Endothelial cell of umbilical vein (primary cell): ENCODE data around the gene SPINDOC. TPM values are rescaled to one million over a fixed set of nuclear protein-coding genes. Genes with fewer than 3 reads are reported as not detected.

Source experiments
- BruUV-seq: library from RNA; stranded (reverse); fragments of 400-500 nt; replicated peaks from 2 replicates; lab custom pipeline; 2021; lab: Mats Ljungman, UMichigan
- CTCF ChIA-PET: fragments of 300-600, 350-600 bp; sonication (Branson Sonifier 250); formaldehyde crosslinking; loops from one replicate; lab custom pipeline; 2021; ENCODE audit warnings: antibody characterized with exemption, inconsistent platforms; lab: Charles Lee
- POLR2A ChIA-PET: fragments of 300-600, 350-600 bp; sonication (Branson Sonifier 250); formaldehyde crosslinking; loops from one replicate; lab custom pipeline; 2021; ENCODE audit warnings: antibody characterized with exemption, inconsistent platforms; lab: Charles Lee
- DNase-seq: peaks from one replicate; pipeline ENCODE4 v3.0.0-alpha.2; 2011; ENCODE audit warnings: low read depth, low spot score
- FAIRE-seq: peaks from 2 replicates; lab custom pipeline; 2011; peaks lifted over from hg19 to GRCh38; lab: Jason Lieb, UNC
- H2AFZ ChIP-seq: 2 replicates; pipeline ENCODE4 v1.6.0; 2012; ENCODE audit warnings: low read depth, low read length, control low read depth, inconsistent platforms
- H3K27ac ChIP-seq: 2 replicates; pipeline ENCODE4 v1.5.1; 2011; ENCODE audit warnings: low read depth, mild to moderate bottlenecking, control low read depth, low read length, moderate library complexity; ENCODE audit not compliant: insufficient read depth
- H3K27me3 ChIP-seq, 2 experiments: 2 replicates each; pipeline versions ENCODE4 v1.6.0 to v1.6.1; 2011; ENCODE audit warnings: low read length in 2 of 2, mixed read lengths in 1 of 2; ENCODE audit not compliant: control insufficient read depth in 2 of 2, insufficient read depth in 2 of 2
- H3K36me3 ChIP-seq, 2 experiments: 2 replicates in 1 of 2; 3 replicates in 1 of 2; pipeline ENCODE4 v1.5.1; 2011; ENCODE audit warnings: low read length in 2 of 2, mild to moderate bottlenecking in 1 of 2, moderate library complexity in 1 of 2; ENCODE audit not compliant: control insufficient read depth in 2 of 2, insufficient read depth in 2 of 2; ENCODE audit errors: extremely low read depth in 1 of 2
- H3K4me1 ChIP-seq: 3 replicates; pipeline ENCODE4 v1.5.1; 2011; ENCODE audit warnings: mild to moderate bottlenecking, low read length; ENCODE audit not compliant: control insufficient read depth, insufficient read depth; ENCODE audit errors: extremely low read depth
- H3K4me2 ChIP-seq: 2 replicates; pipeline ENCODE4 v1.6.1; 2011; ENCODE audit warnings: low read length, control low read depth, mixed read lengths; ENCODE audit not compliant: insufficient read depth
- H3K4me3 ChIP-seq, 3 experiments: fragments of 200-600 bp in 1 of 3; sonication (generic), shearing (Covaris generic) in 1 of 3; replicated peaks in 1 of 3; 2 replicates each; pipeline ENCODE4 v1.5.1; 2011 to 2016; ENCODE audit warnings: control low read depth in 3 of 3, low read length in 3 of 3, mild to moderate bottlenecking in 2 of 3, inconsistent platforms in 1 of 3, low read depth in 1 of 3, moderate library complexity in 1 of 3; ENCODE audit not compliant: insufficient read depth in 1 of 3
- H3K79me2 ChIP-seq: 2 replicates; pipeline ENCODE4 v1.6.0; 2012; ENCODE audit warnings: low read length, inconsistent platforms; ENCODE audit not compliant: control insufficient read depth, insufficient read depth
- H3K9ac ChIP-seq: replicated peaks from 2 replicates; pipeline ENCODE3; 2011; ENCODE audit warnings: low read length, control low read depth; ENCODE audit not compliant: insufficient read depth; ENCODE audit errors: extremely low read depth
- H3K9me1 ChIP-seq: replicated peaks from 3 replicates; pipeline ENCODE4 v1.6.0; 2011; ENCODE audit warnings: mild to moderate bottlenecking, low read length; ENCODE audit not compliant: control insufficient read depth, insufficient read depth; ENCODE audit errors: extremely low read depth
- H3K9me3 ChIP-seq: replicated peaks from 2 replicates; pipeline ENCODE4 v1.5.1; 2012; ENCODE audit warnings: low read length, inconsistent platforms; ENCODE audit not compliant: control insufficient read depth, insufficient read depth
- H4K20me1 ChIP-seq: replicated peaks from 2 replicates; pipeline ENCODE3; 2011; ENCODE audit warnings: mild to moderate bottlenecking, low read length; ENCODE audit not compliant: control insufficient read depth, insufficient read depth; ENCODE audit errors: extremely low read depth
- CTCF ChIP-seq, 2 donors: IDR thresholded peaks; 1 replicate in 1 of 2; 2 replicates in 1 of 2; pipeline ENCODE4 v1.5.1; 2011; ENCODE audit warnings: low read length in 2 of 2, mild to moderate bottlenecking in 2 of 2, moderate library complexity in 2 of 2, control low read depth in 1 of 2, inconsistent platforms in 1 of 2, low read depth in 1 of 2; ENCODE audit not compliant: insufficient read depth in 1 of 2; ENCODE audit errors: extremely low read depth in 1 of 2
- EZH2 ChIP-seq: IDR thresholded peaks from 2 replicates; pipeline ENCODE4 v1.6.1; 2012; ENCODE audit warnings: borderline replicate concordance, low read depth, mild to moderate bottlenecking, moderate library complexity, low read length, inconsistent platforms; ENCODE audit not compliant: severe bottlenecking
- FOS ChIP-seq: IDR thresholded peaks from 2 replicates; pipeline ENCODE4 v1.6.1; 2011; ENCODE audit warnings: mild to moderate bottlenecking, low read length, moderate library complexity, borderline replicate concordance; ENCODE audit not compliant: insufficient read depth
- GATA2 ChIP-seq: IDR thresholded peaks from 2 replicates; pipeline ENCODE4 v1.7.0; 2011; ENCODE audit warnings: low read depth, mild to moderate bottlenecking, moderate library complexity, mixed read lengths, low read length; ENCODE audit not compliant: insufficient read length, insufficient read depth
- JUN ChIP-seq: IDR thresholded peaks from 2 replicates; pipeline ENCODE4 v1.6.1; 2011; ENCODE audit warnings: borderline replicate concordance, low read depth; ENCODE audit not compliant: insufficient read length, insufficient read depth
- MAX ChIP-seq: IDR thresholded peaks from 2 replicates; pipeline ENCODE4 v1.6.1; 2011; ENCODE audit not compliant: insufficient read depth, insufficient read length
- MYC ChIP-seq: IDR thresholded peaks from one replicate; pipeline ENCODE4 v1.6.1; 2011; ENCODE audit warnings: mild to moderate bottlenecking, low read depth, low read length
- POLR2A ChIP-seq: IDR thresholded peaks from 2 replicates; pipeline ENCODE4 v1.6.1; 2012; ENCODE audit warnings: low read depth, mild to moderate bottlenecking, control low read depth, low read length
- POLR2AphosphoS5 ChIP-seq: IDR thresholded peaks from 2 replicates; pipeline ENCODE4 v1.6.1; 2012; ENCODE audit warnings: low read depth, mild to moderate bottlenecking, control low read depth, low read length, moderate library complexity; ENCODE audit not compliant: insufficient read depth
- dilution Hi-C: fragments of 300-500 bp; cut with MboI; formaldehyde crosslinking; loops from one replicate; pipeline ENCODE4 v1.15.0; 2019; ENCODE audit warnings: low sequenced_read_pairs; ENCODE audit not compliant: extremely low pct_ligation_motif_present
- intact Hi-C: fragments of 100-400 bp; cut with micrococcal nuclease; formaldehyde crosslinking; loops from one replicate; pipeline ENCODE4 v1.10.0; 2022
- polyA plus RNA-seq, 4 experiments: library from polyadenylated mRNA; depleted of rRNA in 3 of 4; stranded (reverse) in 3 of 4; unstranded in 1 of 4; fragments of >200 nt; gene quantifications; 2 replicates each; pipeline versions ENCODE4 v1.2.1 to v1.2.3, GENCODE V29; 2011 to 2012; ENCODE audit warnings: missing spikeins in 1 of 4
- total RNA-seq: library from RNA; stranded (reverse); gene quantifications from 2 replicates; pipeline ENCODE4 v1.2.3, GENCODE V29; 2021

SPINDOC gene
- total and polyA plus RNA-seq, 2 donors (not counting 3 experiments of a cell fraction or from before 2014, with no cell fraction given) = 29.4 to 54.5 TPM

- CTCF ChIA-PET = interaction anchor here (0.9 to 1.6 kb wide), 5 partner anchors 11 to 873 kb away, joined by 3 to 7 read pairs (median 3); partner anchors contain the start of gene ZFTA
- FAIRE-seq = peak; percentile 43
Observed at GRCh38 chr11:63779039-63779438, 34.2 kb upstream of the SPINDOC start.

More at GRCh38 chr11:63779039-63779438, 34.2 kb upstream of the SPINDOC start:
- Histone ChIP-seq H2AFZ (no peak overlapping the region), H3K79me2 (no peaks in the 10 kb centered on the region), H3K36me3 (no peaks in the 10 kb centered on the region), H3K9me3 (no peaks in the 10 kb centered on the region), H3K4me2 (no peak overlapping the region), H3K4me3 (no peak overlapping the region), H3K4me1 (peaks cover 8% of the 10 kb centered on the region), H3K27me3 (peaks cover 0 to 2% of the 10 kb centered on the region in 2 experiments), H3K9me1 (no peaks in the 10 kb centered on the region), H4K20me1 (no peaks in the 10 kb centered on the region), H3K27ac (no peak overlapping the region), H3K9ac (no peak overlapping the region)
- POLR2A ChIA-PET = interaction anchor here (1.5 kb wide), 1 partner anchor 11 kb away, joined by 3 read pairs; the partner anchor contains the start of gene ZFTA
- dilution Hi-C loops = no loop called here
- TF ChIP-seq FOS (no peak), POLR2AphosphoS5 (no peak), POLR2A (no peak), CTCF (IDR thresholded peaks at IDR 0.05; ENCODE audit: extremely low read depth in 1 of 2, insufficient read depth in 1 of 2, low read depth in 1 of 2, low read length in 2 of 2) (no peak), MYC (no peak), MAX (no peak), JUN (no peak), GATA2 (no peak), EZH2 (no peak)
- intact Hi-C loops = no loop called here
- BruUV-seq = no TSS peak
- peak; percentile 31 for DNase-seq
